ENCODE measurements around the gene CAMK2B.
"Not testable (repeated sequence)": the region's sequence is repeated elsewhere in the genome, so short reads cannot be mapped to it uniquely, and the experiment has no call there.

The CAMK2B gene

DNA sequence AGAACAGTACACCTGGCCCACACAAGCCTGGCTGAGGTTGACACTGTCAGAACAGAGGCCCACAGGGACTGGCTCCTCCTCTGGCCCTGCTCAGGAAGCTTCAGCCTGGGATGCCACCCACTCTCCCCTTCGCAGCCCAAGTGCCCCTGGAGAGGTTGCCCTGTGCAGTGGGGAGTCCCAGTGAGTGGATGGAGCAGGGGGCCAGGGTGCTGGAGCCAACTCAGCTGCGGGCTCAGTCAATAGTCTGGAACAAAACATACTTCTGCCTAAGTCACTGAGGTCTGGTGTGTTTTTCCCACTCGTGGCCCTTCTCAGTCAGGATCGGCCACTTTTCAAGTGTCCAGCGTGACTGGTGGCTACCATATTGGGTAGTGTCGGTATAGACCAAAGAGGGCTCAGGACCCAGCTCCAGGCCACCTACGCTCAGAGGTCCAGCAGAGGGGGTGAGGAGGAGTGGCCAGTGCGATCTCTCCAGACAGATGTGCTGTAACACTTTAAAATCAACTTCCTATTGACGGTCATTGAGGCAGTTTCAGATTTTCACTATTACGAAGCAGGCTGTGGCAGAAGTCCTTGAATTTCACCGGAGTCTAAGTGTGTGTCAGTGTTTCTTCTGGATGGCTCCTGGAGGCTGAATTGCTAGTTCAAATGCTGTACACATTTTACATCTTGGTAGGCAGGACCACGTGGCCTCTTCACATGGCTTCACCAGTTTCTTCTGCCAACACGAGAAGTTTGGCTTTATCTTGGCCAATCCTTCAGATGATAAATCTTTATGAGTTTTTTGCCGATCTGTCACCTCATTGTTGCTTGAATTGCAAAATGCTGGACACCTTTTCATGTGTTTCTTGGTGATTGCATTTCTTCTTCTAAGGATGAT, 135.2 kb downstream of the CAMK2B start:
- no peak for DNase-seq (ENCODE audit: low read depth)

DNA sequence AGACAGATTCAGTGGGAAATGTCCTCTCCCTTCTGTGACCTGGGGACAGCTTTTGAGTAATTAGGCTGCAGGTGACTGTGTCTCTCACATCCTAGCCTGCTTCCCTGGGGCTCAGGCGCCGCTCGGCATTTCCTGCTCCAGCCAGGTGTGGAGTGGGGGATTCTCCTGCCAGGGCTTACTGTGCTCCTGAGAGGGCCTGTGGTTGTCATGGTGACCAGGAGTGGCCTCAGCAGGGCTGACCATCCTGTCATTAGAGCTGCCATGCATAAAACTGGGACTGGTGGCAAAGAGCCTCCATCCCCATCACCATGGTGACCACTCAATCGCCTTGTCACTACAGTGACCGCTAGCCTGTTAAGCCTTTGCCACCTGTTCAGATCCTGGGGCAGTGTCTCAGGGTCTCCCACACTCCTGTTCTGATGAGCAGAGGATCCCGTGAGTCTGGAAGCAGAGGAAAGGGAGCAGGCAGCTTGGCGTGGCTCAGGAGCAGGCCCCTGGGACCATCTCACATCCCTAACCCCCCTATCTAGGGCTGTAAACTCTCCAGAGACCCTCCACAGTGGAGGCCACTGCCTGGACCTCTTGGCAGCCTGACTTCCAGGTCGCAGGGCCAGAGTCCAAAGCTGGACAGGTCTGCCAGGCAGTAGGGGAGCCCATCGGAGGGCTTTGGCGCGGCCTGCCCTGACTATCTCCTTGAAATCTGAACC, 136.0 kb downstream of the CAMK2B start, which contains the start of gene GCK:
TSS of gene GCK (minus strand) at position 154 of the 707 bp plus-strand sequence. CDS start 486 bp downstream, outside the sequence.
- no peak for DNase-seq (ENCODE audit: low read depth)

DNA sequence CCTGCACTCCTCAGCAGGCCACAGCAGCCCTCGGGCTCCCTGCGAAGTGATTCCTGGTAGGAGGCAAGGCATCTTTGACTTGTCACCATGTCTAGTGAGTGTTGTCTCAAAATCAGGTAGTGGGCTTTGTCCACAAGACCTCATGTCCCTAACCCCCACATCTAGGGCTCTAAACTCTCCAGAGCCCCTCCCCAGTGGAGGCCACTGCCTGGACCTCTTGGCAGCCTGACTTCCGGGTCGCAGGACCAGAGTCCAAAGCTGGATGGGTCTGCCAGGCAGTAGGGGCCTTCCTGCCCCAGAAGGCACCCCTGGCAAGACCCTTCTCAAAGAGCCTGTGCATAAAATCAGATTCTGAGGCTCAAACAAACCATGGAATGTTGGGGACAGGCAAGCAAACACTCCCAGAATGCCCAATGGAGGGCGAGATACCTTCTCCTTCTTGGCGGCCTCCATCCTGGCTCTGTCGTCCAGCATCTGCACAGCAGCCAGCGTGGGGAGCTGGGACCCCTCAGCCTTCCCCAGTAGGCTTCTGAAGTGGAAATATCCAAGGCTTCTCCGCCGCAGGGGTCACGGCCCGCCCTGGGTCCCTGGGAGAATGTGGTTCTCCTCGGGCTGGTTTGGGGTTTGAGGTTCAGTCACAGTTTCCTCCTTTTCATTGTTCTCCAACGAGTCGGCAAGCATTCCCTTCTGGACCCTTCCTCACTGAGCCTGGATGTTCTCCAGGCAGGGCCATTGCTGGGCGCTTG, 136.7 kb downstream of the CAMK2B start:
- no peak for DNase-seq (ENCODE audit: low read depth)

DNA sequence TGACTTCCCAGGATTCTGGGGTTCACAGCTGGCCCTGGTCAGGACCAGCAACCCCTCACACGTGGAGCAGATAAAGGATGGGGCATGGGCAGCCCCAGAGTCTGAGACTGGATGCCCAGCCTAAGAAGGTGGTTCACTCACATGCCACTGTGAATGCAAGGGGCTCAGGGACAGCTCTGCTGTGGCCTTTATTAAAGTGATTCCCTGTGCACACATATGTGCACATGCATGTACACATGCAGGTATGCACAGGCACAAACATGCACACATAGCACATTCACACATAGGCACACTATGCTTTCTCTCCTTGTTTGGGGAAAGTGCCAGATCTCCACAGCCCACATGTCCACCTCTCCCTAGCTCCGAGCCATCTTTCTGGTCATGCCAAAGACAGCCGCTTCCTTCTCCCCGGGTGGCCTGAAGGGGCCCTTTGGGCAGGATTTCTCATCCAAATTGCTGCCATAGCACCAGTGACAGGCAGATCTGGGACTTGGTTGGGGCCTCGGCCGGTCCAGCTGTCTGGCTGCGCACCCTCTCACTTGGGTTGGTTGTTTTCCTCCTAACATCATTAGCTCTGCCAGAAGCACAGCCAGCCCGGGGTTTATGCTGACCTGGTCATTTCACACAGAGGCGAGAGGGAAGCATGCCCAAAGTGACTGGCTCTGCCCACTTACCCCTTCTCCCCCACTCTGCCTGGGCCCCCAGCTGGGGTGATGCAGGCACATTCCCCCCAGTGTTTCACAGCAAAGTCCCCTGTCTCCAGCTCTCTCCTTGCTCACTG, 137.6 kb downstream of the CAMK2B start:
- no peak for DNase-seq (ENCODE audit: low read depth)

DNA sequence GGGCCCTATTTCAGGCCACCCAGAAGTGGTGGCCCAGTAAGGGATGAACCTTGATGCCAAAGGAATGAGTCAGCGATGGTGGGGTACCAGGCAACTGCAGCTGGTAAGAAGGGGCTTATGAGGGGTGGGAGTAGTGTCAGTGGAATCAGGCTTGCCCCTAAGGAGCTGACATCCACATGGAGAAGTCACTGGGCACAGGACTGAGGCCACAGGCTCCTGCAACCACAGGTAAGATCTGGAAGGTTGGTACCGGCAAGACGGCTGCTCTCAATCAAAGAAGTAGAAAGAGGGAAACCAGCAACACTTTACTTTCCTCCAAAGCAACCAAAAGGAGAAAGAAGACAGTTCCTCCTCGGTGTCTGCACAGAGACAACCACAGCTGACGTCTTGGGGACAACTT, 138.7 kb downstream of the CAMK2B start:
- no peak for DNase-seq (ENCODE audit: low read depth)

DNA sequence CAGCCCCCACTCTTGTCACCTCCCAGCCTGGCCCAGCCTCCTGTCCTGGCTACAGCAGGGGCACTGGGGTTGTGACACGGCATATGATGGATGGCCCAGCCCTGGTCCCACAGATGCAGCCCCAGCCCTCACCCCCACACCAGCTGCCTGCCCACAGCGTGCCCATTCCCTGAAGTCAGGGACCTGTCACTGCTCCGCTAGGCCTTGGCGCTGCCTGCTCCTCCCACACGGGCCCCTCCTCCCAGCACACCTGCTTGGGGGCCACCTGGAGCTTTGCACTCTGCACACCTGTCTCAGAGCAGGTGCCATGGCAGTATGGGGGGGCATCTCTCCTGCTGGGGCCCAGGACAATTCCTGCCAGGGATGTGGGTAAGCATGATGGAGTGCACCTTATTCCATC, 139.7 kb downstream of the CAMK2B start:
- DNase-seq (ENCODE audit: low read depth), result no peak

DNA sequence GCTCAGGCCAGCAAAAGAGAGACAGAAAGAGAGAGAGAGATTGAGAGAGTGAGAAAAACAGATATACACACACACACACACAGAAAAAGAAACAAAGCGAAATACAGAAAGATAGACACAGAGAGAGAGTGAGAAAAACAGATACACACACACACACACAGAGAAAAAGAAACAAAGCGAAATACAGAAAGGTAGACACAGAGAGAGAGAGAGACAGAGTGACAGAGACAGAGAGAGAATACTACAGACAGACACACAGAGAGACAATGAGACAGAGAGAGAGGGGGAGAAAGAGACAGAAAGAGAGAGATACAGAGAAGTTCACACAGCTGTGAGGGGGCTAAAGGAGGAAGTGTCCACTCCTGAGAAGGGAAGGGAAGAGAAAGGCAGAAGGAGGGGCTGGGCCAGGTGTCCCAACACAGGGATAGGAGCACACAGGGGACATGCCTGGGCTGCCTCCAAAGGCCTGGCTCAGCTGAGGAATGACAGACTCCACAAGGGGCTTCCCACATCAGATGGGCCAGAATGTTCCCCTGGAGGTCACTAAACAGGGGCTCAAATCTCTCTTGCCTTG, 140.4 kb downstream of the CAMK2B start:
- no peak for DNase-seq (ENCODE audit: low read depth)

DNA sequence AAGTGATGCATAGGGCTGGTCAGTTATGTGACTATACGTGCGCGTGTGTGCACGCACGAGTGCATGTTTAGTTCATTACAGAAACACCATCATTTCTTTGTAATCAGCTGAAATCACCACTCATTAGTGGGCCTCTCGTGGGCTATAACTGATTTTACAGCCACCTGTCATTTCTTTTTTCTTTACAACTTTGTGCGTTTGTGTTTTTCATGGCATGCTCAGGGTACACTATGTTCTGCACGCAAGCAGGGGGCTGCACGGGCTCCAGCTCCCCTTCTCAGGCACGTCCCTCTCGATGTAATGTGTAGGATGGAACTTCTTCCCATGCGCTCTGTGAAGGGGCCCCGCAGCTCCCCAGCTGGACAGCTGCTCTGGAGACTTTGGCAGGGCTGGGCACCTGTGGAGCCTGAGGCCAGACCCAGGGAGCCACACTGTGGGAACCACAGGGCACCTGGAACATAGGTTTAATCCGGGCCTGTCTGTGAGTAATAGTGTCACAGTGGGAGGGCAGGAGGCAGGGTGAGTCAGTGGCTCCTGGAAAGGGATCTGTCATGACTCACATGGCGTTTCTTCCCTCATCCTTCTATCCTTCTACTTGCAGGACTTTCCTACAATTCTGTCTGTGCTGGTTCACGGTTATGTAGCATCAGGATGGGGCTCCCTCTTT, 141.1 kb downstream of the CAMK2B start:
- DNase-seq (ENCODE audit: low read depth), result peak; percentile 67

DNA sequence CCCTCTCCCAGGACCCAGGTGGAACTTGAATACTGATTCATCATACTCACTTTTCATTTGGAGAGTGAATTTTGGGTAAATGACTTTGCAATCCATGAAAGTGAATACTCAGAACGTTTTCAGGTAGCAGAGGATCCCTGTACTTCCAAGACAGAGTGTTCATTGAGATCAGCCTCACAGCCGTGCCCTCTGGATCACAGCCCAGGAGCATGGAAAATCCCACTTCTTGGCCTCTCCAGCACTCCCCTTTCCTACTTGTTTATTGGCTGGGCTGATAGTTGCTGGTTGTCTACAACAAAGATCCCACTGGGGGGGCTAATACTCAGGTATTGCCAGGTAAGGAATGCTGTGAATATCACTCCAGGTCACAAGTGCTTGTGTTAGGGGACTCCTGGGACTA, 142.0 kb downstream of the CAMK2B start:
- no peak for DNase-seq (ENCODE audit: low read depth)

DNA sequence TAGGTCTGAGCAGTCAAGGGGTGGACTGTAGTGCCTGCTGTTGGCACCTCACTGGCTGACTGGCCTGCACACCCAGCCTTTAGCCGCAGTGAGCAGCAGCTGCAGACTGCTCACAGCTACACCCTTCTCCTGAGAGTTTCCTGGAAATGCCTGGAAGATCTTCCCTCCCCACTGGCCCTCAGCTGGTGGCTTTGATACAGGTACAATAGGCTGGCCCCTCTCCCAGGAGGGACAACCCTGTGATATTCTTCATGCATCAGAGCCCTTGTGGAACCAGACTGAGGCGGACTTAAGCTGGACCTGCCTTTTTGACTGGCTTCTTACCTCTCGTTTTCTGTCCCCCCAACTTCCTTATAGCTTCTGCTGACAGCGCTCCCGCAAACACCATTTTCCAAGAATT, 142.6 kb downstream of the CAMK2B start:
- no peak for DNase-seq (ENCODE audit: low read depth)

DNA sequence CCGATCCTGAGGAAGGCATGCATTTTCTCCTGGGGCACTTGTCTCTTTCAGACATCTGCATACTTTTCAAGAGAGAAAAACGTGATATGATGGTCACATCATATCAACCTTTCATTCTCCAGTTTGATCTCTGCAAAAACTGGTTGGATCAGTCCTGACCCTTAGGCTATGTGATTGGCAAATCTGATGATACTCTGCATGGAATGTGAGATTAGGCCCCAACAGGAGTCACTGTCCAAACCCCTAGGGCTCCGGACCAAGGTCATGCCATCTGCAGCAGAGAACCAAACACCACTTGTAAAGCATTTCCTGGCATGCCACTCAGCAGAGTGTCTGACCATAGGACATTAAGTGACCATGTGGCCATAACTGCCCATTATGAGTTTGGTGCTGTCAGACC, 144.8 kb downstream of the CAMK2B start:
- DNase-seq (ENCODE audit: low read depth), result no peak

DNA sequence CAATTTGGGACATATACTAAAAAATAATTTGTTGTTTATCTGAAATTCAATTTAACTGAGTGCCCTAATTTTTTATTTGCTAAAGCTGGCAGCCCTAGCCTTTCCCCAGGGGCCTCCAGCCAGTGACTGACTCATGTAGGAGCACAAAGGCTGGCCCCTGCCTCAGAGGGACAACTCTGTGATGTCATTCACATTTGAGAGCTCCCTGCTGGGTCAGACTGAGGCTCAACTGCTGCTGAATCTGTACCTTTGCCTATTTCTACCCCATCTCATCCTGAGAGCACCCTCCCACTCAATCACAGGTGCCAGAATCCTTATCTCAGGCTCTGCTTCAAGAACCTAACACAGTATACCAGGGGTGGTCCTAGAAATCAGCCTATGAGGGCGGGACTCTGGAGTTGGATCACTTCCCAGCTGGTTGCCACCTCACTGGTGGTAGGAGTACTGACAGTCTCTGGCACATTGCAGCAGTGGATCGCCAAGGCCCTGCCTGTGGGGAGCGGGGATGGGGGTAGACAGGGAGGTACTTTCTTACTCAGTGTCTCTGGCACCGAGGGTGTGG, 147.7 kb downstream of the CAMK2B start:
- DNase-seq (ENCODE audit: low read depth), result peak; percentile 32

DNA sequence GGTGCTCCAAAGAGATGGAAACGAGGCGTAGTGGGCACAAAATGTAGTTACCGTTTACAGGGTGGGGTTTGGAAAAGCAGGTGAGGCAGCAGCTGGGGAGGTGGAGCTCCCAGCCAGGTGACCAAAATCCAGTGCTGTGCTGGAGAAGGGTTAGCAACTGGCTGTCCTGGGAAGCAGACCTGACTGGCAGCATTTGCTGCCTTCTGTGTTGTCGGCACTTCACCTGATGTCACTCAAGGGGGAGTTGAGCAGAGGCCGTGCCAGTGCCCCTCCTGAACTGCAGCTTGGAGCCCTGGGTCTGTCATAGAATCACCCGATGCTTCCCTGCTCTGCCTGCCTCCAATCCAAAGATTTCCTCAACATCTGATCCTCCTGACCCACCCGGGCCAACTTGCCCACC, 148.9 kb downstream of the CAMK2B start:
- DNase-seq (ENCODE audit: low read depth), result no peak

DNA sequence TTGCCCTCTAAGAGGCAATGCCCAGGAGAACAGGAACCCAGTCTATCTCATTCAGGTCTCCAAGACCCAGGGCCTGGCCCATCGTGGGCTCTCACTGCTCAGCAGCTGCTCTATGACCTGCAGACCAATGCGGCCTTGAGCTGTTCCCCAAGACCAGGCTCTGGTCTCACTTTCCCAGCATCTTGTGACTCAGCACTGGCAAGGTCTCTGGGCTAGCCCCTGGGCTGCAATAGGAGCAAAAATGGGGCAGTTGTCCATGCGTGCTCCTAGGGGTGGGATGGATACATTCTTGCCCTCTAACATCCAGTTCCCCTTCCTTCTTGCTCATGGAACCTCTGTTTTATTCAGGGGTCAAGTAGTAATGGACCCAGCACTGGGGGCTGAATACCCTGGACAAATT, 149.7 kb downstream of the CAMK2B start:
- DNase-seq (ENCODE audit: low read depth), result no peak

DNA sequence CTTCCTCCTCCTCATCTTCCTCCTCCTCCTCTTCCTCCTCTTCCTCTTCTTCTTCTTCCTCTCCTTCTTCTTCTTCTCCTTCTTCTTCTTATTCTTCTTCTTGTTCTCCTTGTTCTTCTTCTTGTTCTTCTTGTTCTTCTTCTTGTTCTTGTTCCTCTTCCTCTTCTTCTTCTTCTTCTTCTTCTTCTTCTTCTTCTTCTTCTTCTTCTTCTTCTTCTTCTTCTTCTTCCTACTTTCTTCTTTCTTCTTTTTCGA, 150.8 kb downstream of the CAMK2B start:
- not testable (repeated sequence) for DNase-seq (ENCODE audit: low read depth)

DNA sequence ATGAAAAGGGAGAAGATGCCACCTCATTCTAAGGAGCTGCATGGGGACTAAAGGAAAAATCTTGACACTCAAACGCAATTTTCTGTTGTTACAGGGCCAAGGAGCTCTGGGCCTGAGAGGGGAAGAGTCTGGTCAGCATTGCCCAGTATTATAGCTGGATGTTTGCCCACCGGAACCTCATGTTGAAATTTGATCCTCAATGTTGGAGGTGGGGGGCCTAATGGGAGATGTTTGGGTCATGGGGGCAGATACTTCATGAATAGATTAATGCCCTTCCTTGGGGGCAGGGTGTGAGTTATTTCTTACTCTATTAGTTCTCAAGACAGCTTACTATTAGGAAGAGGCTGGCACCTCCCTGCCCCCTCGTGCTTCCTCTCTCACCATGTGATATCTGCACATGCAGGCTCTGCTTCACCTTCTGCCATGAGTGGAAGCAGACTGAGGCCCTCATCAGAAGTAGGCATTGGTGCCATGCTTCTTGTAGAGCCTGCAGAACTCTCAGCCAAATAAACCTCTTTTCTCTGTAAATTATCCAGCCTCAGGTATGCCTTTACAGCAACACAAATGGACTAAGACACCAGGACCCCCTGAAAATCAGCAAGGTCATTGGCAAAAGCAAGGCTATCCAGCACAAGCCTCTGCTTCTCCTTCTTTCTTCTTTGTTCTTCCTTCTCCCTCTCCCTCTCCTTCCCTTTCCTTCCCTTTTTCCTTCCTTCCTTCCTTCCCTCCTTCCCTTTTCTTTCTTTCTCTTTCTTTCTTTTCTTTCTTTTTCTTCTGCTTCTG, 151.3 kb downstream of the CAMK2B start:
- DNase-seq (ENCODE audit: low read depth), result no peak

DNA sequence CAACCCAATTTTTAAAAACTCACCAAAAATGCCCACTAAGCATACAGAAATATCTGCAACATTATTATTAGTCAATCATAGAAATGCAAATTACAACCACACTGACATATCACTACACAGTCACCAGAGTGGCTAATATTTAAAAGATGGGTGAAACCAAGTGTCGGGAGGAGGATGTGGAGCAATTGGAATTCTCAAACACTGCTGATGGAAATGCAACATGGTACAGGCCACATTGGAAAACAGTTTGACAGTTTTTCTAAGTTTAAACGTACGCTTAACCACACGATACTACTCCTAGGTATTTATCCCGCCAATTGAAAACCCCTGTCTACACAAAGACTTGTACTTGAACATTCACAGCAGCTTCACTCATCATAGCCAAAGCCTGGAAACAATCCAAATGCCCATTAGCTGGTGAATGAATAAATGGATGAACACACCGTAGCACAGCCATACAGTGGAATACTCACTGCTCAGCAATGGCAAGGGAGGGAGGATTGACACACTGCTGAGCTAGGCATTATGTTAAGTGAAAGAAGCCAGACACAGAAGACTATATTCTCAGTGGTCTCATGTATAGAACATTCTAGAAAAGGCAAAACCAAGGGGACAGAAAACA, 152.5 kb downstream of the CAMK2B start:
- DNase-seq (ENCODE audit: low read depth), result no peak

DNA sequence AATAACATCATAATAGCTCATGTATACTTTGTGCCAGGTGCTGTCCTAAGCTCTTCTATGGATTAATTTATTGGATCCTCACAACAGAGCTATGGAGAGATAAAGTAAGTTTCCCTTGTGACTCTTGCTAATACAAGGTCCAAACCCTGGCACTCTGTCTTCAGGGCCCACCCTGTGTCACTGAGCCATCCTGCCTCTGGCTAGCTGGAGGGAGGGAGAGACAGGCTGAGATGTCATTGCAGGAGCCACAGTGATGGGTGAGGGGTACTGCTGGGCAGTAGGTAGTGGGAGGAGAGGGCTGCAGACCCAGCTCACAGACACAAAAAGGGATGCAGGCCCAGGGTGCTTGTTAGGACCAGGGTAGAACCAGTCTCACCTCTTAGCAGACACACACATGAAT, 153.0 kb downstream of the CAMK2B start:
- DNase-seq (ENCODE audit: low read depth), result no peak

DNA sequence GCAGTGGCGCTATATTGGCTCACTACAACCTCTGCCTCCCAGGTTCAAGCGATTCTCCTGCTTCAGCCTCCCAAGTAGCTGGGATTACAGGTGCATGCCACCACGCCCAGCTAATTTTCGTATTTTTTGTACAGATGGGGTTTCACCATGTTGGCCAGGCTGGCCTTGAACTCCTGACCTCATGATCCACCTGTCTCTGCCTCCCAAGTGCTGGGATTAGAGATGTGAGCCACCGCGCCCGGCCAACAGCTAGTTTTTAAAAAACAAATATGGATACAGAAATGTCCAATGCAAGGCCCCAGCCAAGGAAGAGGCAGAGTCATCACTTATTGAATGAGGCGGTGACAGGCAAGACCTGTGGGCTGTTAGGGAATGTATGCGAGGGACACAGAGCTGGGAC, 153.5 kb downstream of the CAMK2B start:
- DNase-seq (ENCODE audit: low read depth), result not testable (repeated sequence)

DNA sequence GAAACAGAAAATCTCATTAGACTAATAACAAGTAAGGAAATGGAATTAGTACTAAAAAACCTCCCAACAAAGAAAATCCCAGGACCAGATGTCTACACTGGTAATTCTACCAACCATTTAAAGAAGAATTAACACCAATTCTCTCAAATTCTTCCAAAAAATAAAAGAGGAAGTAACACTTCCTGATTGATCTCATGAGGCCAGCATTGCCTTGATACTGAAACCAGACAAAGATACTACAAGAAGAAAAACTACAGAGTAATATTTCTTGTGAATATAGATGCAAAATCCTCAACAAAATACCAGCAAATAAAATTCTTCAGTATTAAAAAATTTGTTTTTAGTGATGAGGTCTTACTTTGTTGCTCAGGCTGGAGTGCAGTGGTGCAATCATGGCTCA, 157.5 kb downstream of the CAMK2B start:
- DNase-seq (ENCODE audit: low read depth), result no peak

Measured in stromal cell of bone marrow (primary cell).